HG03460 (cell line): ENCODE measurements around the gene ITGA1.
"Not testable (repeated sequence)": the region's sequence is repeated elsewhere in the genome, so short reads cannot be mapped to it uniquely, and the experiment has no call there.

Source experiments
- ATAC-seq: cut with Tn5 transposase; IDR thresholded peaks from one replicate; pipeline ENCODE4 v1.9.1; 2021; ENCODE audit not compliant: unreplicated experiment

ITGA1 gene

GRCh38 chr5:52861368-52861767, 73.7 kb downstream of the ITGA1 start:
- no peak for ATAC-seq

GRCh38 chr5:52863715-52864290, 76.1 kb downstream of the ITGA1 start:
- ATAC-seq = no peak

GRCh38 chr5:52864371-52864770, 76.7 kb downstream of the ITGA1 start:
- ATAC-seq = no peak

GRCh38 chr5:52864884-52865283, 77.2 kb downstream of the ITGA1 start:
- no peak for ATAC-seq

- not testable (repeated sequence) for ATAC-seq
Observed at GRCh38 chr5:52865991-52866390, 78.3 kb downstream of the ITGA1 start.

GRCh38 chr5:52867809-52868208, 80.1 kb downstream of the ITGA1 start:
- no peak for ATAC-seq

GRCh38 chr5:52868417-52868816, 80.7 kb downstream of the ITGA1 start:
- no peak for ATAC-seq

- ATAC-seq = no peak
Observed at GRCh38 chr5:52869391-52869790, 81.7 kb downstream of the ITGA1 start.

- ATAC-seq = no peak
Observed at GRCh38 chr5:52870448-52870847, 82.7 kb downstream of the ITGA1 start.

GRCh38 chr5:52875827-52876226, 88.1 kb downstream of the ITGA1 start:
- ATAC-seq = no peak

GRCh38 chr5:52876456-52876855, 88.7 kb downstream of the ITGA1 start:
- ATAC-seq = no peak

- no peak for ATAC-seq
Observed at GRCh38 chr5:52878656-52879055, 90.9 kb downstream of the ITGA1 start.

- ATAC-seq = no peak
Observed at GRCh38 chr5:52880541-52880940, 92.8 kb downstream of the ITGA1 start.

- ATAC-seq = no peak
Observed at GRCh38 chr5:52881468-52881867, 93.8 kb downstream of the ITGA1 start.

GRCh38 chr5:52883110-52883509, 95.4 kb downstream of the ITGA1 start:
- ATAC-seq = no peak

GRCh38 chr5:52884453-52884852, 96.7 kb downstream of the ITGA1 start:
- ATAC-seq = no peak

- ATAC-seq = no peak
Observed at GRCh38 chr5:52885614-52886013, 97.9 kb downstream of the ITGA1 start.

- no peak for ATAC-seq
Observed at GRCh38 chr5:52886206-52886605, 98.5 kb downstream of the ITGA1 start.

- no peak for ATAC-seq
Observed at GRCh38 chr5:52887066-52887465, 99.3 kb downstream of the ITGA1 start.

- no peak for ATAC-seq
Observed at GRCh38 chr5:52888363-52888762, 100.6 kb downstream of the ITGA1 start.

GRCh38 chr5:52892242-52892878, 104.6 kb downstream of the ITGA1 start:
- no peak for ATAC-seq

- no peak for ATAC-seq
Observed at GRCh38 chr5:52893105-52893504, 105.4 kb downstream of the ITGA1 start.

- no peak for ATAC-seq
Observed at GRCh38 chr5:52893863-52894262, 106.1 kb downstream of the ITGA1 start.
